Measurements from ENCODE around the gene TSPAN18. TPM values are rescaled to one million over a fixed set of nuclear protein-coding genes. Genes with fewer than 3 reads are reported as not detected.

The TSPAN18 gene
- polyA plus RNA-seq, 1 donor, result 48.1 TPM

DNA sequence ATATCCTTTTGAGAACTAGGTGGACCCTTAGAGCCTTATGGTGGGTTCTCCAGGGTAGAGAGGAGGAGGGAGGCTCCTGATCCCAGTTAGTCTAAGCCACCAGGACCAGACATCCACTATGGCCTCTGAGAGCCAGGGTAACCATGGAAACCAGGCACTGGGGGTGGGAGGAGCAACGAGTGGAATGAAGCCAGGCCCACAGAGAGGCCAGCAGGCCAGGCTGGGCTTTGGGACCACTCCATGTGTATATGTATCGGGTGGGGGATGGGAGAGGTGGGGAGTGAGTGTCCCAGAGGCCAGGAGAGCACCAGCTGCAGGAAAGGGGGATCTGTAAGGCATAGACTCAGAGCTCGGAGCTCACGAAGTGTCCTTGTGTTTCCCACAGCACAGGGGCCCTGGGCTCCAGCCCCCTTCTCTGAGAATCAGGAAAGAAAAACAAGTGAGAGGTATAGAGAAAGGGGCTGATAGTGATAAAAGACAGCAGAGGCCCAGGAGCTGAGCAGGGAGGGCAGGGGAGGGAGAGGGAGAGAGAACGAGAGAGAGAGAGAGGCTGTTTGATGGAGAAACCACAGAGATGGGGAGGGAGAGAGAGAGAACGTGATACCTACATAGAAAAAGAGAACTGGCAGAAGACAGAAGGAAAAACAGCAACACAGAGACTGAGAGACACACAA is 15.5 kb upstream of the TSPAN18 start:
- DNase-seq, result no peak

DNA sequence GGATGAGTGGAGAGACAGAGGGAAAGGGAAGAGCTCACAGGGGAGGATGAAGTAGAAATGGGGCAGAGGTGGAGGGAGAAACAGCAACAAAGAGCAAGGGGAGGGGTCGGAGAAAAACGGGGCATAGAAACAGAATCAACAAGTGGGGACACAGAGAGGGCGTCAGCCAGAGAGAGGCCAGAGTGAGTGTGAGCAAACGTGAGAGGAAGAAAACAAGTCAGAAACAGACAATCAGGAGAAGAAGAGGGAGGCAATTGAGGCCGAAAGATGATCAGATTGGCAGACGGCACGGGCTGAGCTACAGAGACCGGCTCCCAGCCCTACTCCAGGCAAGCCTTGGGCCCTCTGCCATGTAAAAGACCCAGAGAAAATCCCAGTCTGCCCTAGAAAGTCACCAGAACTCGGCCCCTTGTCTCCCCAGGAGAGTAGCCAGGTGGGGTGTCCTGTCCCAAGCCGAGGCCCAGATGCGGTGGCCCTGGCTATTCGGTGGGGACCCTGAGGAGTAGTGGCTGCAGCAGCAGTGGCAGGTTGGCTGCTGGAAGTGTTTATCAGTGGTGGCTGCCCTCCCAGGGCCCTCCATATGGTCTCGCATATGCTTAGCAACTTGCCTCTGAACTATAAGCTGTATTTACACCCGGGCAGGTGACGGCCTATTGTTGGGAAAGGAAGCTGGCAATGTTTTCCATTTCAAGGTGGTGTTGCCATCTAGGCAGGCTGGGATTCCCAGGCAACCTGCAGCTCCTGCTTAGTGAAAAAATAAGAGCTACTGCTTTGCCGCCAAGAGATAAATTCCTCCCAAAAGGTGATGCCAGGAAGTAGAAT is 14.8 kb upstream of the TSPAN18 start:
- no peak for DNase-seq

DNA sequence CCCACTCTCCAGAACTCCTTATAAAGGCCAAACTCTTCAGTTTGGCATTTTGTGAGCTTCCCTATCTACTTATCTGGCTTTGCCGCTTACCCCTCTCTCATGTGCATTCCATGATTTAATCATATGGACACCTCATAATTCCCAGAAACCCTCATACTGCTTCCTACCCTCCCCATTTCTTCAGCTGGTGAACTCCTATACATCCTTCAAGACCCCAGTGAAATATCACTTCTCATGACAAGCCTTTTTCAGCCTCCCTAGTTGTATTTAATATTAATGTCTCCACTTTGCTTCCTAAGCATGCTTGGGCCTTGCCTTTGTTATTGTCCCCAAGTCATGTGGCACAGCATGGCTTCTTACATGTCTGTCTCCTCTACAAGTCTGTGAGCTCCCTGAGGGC is 13.7 kb upstream of the TSPAN18 start:
- DNase-seq, result no peak

DNA sequence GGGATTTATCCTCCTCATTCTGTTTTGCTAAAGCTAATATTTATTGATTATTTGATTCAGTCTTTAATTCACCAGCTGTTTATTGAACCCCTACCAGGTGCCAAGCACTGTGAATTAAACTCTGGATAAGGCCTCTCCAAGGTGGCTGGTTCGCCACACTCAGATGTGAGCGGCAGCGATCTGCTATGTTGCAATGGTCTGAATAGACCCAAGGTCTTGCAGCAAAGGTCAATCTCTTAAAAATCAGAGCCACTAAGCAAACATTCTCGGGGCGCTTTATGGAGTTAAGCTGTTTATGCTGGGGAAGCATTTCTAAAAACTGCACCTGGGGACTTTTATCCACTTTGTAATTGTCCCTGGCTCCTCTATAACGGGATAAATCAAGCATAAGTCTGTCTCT is 10.5 kb upstream of the TSPAN18 start:
- no peak for DNase-seq

DNA sequence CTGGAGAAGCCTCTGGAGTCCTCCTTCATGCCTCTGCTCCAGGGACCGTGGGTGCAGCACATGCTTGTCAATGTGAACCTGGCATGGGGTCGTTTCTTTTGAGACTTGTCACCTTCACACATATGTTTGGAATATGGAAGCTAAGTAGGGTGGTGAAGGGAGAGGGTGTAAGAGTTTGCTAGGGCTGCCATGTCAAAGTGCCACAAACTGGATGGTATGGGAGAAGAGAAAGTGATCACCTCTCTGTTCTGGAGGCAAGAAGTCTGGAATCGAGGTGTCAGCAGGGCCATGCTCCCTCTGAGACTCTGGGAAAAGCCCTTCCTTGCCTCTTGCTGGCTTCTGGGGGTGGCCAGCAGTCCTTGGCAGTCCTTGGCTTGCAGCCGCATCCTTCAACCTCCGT is 8.7 kb upstream of the TSPAN18 start:
- DNase-seq, result no peak

DNA sequence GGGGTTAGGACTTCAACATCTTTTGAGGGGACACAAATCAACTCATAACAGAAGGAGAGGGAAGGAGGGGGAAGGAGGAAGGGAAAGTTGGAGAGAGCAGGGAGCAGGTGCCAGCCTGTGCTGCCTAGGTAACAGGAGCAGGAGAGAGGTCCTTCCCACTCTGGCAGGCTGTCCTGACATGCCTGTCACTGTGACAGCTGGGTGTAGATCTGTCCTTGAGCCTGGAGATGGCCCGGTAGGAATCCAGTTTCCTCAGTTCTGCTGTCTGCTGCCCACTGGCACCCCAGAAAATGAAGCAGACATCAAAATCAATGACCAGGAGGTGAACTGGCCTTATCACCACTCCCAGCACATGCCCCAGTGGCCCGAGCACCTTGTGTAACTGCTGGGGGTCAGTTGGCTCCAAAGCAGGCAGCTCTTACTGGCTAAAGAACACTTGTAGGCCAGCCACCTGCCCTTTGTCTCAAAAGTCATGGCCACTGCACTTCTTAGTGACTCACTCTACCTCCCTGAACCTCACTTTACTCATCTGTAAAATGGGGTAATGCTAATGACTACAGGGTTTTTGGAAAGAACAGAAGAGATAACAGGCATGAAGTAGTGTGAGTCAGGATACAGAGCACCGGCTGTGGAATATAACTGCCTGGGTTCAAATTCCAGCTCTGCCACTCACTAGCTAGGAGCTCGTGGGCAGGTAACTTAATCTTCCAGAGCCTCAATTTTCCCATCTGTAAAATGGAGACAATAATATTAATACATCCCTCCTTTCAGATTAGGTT is 8.0 kb upstream of the TSPAN18 start:
- no peak for DNase-seq

- DNase-seq, result no peak
Measured at GRCh38 chr11:44725016-44725685, 1.6 kb upstream of the TSPAN18 start.

- DNase-seq, result no peak
Measured at GRCh38 chr11:44725757-44726282, 942 bp upstream of the TSPAN18 start.

DNA sequence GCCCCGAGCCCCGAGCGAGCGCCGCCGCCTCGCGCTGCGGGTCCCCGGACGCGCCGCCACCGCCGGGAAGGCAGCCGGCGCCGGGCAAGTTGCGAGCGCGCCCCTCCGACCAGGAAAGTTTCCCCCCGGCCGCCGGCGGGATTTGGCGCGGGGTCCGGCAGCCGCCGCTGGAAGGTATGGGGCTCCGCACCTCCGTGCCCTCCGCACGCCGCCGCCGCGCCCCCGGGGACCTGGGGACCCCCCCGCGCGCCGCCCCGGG is 281 bp downstream of the TSPAN18 start:
- DNase-seq, result no peak

GRCh38 chr11:44727373-44728287 is 868 bp downstream of the TSPAN18 start:
- DNase-seq, result peak; percentile 89

DNA sequence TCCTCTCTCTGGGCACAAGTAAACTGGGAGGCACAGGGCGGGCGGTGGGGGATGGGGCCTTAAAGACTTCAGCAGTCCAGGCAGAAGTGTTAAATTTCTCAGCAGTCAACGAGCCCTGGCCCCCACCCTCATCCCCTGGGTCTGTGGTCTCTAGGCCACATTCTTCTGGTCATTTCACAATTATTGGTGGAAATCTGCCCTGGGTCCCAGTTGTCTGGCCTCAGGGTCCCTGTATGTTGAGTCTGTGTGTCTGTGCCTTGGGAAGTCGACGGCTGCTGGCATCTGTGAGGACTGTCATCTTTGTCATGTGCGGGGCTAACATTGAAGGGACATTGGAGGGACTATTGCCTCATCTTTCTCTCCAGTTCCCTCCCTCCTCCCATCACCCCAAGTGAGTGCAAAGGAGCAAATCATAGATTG is 1.7 kb downstream of the TSPAN18 start:
- no peak for DNase-seq

- no peak for DNase-seq
Measured at GRCh38 chr11:44729063-44729462, 2.3 kb downstream of the TSPAN18 start.

- DNase-seq, result no peak
Measured at GRCh38 chr11:44729713-44730112, 3.0 kb downstream of the TSPAN18 start.

DNA sequence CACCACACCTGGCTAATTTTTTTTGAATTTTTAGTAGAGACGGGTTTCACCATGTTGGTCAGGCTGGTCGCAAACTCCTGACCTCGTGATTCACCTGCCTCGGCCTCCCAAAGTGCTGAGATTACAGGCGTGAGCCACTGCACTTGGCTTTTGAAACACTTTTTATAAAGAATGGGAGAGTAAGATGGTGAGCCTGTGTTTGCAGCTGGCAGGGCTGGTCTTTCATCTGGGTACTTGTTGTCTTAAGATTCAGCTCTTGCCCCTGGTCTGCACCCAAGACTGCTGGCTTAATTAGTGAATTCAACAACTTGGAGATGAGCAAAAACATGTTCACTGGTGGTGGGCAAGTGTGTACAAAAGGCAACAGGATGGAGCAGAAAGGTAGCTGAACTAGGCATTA is 4.0 kb downstream of the TSPAN18 start:
- no peak for DNase-seq

DNA sequence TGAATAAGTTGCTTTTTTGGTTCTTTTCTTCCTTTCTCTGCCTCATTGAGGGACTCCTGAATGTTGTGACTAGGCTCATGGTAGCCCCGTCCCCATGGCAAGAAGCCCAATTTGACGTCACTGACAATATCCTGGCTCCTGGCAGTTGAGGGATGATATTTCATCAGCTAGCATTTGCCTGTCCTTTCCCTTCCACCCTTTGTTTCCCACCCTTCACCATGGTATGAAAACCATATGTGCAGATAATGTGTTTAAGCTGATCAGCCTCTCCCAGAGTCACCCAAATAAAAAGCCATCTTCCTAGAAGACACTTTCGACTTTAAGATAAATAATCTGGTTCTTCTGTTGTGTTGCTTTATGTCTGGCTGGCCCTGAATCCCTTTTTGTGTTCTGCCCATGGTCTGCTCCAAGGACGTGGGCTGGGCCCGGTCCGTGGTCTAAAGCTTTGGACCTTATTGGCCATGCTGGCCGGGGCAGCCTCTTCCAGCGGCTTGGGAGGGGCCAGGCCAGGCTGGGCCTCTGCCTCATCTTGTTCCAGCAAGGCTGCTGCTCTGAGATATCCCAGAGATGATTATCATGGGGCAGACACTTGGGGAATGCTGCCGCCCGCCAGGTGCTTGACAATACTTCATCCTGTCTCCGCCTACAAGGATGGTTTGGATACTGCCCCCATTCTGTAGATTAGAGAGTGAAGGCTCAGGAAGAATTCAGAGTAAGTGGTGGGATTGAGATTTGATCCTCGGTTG is 5.1 kb downstream of the TSPAN18 start:
- DNase-seq, result no peak

GRCh38 chr11:44732564-44732963 is 5.8 kb downstream of the TSPAN18 start:
- no peak for DNase-seq

- DNase-seq, result no peak
Measured at GRCh38 chr11:44733877-44734276, 7.1 kb downstream of the TSPAN18 start.

DNA sequence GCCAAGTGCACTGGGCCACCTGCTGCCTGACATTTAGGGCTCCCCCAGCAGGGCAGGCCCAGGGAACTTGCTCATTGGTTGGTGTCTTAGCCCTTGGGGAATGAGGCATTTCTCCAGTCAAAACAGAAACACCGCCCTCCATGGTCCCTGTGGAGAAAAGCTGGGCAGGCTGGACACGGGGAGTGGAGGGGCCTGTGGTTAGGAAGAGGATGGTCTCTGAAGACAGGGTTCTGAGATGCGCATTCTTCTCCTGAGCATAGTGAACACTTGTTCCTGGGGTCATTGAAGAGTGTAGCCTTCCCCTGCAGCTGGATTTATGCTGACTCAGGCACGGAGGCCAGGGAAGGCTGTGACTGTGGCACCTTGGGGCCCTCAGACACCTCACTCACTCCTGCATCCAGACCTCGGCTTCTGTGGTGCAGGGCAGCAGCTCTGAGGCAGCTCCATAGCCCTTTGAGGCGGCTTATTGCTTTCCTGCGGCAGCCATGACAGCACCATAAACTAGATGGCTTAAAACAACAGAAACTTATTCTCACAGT is 8.2 kb downstream of the TSPAN18 start:
- no peak for DNase-seq

DNA sequence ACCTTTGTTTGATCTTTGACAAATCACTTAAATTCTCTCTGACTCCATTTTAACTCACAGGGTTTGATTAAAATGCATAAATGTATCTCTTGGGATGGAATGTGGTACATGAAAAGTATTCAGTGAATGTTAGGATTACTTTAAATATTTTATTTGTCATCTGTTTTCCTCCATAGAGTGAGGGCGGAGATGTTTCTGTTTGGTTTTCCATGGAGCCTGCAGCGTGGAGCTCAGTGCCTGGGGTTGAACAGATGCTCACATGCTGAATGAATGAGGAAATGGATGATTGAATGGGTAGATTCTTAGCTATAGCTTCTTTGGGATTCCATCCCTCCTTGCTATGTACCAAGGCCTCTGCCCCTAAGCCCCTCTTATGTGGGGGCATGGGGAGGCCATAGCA is 10.0 kb downstream of the TSPAN18 start:
- no peak for DNase-seq

DNA sequence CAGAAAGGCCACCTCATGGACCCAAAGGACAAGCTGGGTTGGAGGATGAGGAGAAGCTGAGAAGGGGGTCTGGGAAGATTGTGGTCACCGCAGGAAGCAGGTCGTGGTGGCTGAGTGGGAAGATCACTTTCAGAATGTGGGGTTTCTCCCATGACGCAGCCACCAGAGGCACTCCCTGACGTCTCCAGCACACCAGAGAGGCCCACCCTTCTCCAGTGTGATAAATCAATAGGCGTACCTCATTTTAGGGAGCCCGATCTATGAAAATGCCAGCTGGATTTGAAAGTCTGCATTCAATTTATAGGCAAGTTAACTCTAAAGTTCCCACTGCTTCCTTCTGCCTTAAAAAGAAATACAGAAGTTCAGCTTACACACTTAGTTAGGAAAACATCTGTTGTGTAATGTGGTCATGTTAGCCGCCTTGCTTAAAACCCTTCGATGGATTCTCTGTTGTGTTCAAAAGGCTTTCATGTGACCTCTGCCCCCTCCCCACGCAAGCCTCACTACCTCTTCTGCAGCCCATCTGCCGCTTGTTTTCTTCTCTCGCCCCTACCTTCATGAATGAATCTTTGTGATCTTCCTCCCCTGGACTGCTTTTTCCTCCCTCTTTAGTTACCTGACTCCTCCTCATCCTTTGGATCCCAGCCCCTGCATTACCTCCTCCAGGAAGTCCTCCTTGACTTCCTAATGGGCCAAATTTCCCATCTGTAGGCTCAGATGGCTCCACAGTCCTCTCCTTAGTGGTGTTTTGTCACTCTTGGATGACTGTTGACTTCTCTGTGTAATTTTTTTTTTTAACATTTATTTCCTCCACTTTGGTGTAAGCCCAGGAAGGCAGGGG is 10.7 kb downstream of the TSPAN18 start:
- DNase-seq, result no peak

Measured in hindlimb muscle (tissue), 1 donor.